HFFc6 (cell line): ENCODE data around the gene DNAH9. TPM values are rescaled to one million over a fixed set of nuclear protein-coding genes. Genes with fewer than 3 reads are reported as not detected.
"Not testable (repeated sequence)": the region's sequence is repeated elsewhere in the genome, so short reads cannot be mapped to it uniquely, and the experiment has no call there.

Experiments
- DNase-seq: peaks from one replicate; pipeline ENCODE4 v3.0.0-alpha.2; 2018
- H3K27ac Mint-ChIP-seq: 2 replicates; pipeline ENCODE4 v1.8.0; 2020; ENCODE audit warnings: mild to moderate bottlenecking, mixed read lengths
- H3K27me3 Mint-ChIP-seq: 2 replicates; pipeline ENCODE4 v1.8.0; 2021; ENCODE audit warnings: mild to moderate bottlenecking, moderate library complexity, mixed read lengths; ENCODE audit not compliant: insufficient read depth
- H3K36me3 Mint-ChIP-seq: 2 replicates; pipeline ENCODE4 v1.8.0; 2021; ENCODE audit warnings: low read depth, mixed read lengths
- H3K4me1 Mint-ChIP-seq: 2 replicates; pipeline ENCODE4 v1.8.0; 2020; ENCODE audit warnings: low read depth, mixed read lengths
- H3K4me3 Mint-ChIP-seq: 2 replicates; pipeline ENCODE4 v1.8.0; 2020; ENCODE audit warnings: mild to moderate bottlenecking, moderate library complexity, mixed read lengths
- H3K9me3 Mint-ChIP-seq: 2 replicates; pipeline ENCODE4 v1.8.0; 2020; ENCODE audit warnings: mild to moderate bottlenecking, mixed read lengths
- total RNA-seq, 6 experiments: library from RNA; stranded (reverse); fragmentation: NEBNext Ultra II Directional; extraction: Animal tissue kit (Norgen Biotek cat#: 25700); gene quantifications; 2 replicates in 1 of 6; 3 replicates in 5 of 6; pipeline ENCODE4 v1.2.3, GENCODE V29; 2021
- TF ChIP-seq, protein P1 (sequence below): fragments of 200-600 bp; sonication (generic); IDR thresholded peaks from 2 replicates; pipeline ENCODE4 v1.5.0; 2021; ENCODE audit warnings: antibody characterized with exemption, mild to moderate bottlenecking

Gene DNAH9
- total RNA-seq, 6 experiments from 2014 or later, result not detected

DNA sequence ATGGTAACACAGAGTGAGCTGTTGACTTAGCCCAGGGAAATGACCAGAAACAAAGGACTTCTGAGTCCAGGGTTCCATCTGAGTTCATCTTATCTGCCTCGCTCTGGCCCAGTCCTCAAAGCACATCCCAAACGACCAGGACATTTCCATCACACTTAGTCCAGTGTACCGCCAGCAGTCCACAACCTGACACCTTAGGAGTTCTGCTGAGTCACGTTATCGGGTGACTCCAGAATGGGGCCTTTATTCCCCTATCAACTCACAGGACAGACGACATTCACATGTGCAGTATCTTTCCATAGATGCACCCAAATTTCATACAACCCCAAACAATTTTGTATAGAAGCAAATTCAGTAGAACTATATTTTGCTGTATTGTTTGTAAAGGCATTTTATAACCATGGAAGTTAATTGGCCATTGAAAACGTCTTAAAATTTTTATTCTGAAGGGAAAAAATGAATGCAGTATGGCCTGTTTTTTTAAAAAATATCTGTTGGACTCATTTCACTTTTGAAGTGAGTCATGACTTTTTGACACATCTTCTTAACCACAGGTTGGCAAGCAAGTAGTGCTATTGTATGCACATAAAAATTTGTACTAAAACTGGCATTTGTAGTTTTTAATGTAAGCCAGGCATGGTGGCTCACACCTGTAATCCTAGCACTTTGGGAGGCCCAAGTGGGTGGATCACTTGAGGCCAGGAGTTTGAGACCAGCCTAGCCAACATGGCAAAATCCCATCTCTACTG lies 352.7 kb downstream of the DNAH9 start:
- Mint-ChIP-seq H3K27ac (no peak overlapping the region), H3K36me3 (peaks cover 10% of the 10 kb centered on the region), H3K9me3 (peaks cover 11% of the 10 kb centered on the region), H3K4me3 (no peak overlapping the region), H3K4me1 (peaks cover 10% of the 10 kb centered on the region), H3K27me3 (no peaks in the 10 kb centered on the region; the same call in 1 of the 2 replicates)
- DNase-seq, result no peak
- TF ChIP-seq, protein P1, sequence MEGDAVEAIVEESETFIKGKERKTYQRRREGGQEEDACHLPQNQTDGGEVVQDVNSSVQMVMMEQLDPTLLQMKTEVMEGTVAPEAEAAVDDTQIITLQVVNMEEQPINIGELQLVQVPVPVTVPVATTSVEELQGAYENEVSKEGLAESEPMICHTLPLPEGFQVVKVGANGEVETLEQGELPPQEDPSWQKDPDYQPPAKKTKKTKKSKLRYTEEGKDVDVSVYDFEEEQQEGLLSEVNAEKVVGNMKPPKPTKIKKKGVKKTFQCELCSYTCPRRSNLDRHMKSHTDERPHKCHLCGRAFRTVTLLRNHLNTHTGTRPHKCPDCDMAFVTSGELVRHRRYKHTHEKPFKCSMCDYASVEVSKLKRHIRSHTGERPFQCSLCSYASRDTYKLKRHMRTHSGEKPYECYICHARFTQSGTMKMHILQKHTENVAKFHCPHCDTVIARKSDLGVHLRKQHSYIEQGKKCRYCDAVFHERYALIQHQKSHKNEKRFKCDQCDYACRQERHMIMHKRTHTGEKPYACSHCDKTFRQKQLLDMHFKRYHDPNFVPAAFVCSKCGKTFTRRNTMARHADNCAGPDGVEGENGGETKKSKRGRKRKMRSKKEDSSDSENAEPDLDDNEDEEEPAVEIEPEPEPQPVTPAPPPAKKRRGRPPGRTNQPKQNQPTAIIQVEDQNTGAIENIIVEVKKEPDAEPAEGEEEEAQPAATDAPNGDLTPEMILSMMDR, result no peak

- H3K27ac Mint-ChIP-seq, result no peak overlapping the region
- no peak for DNase-seq
- no peak overlapping the region for H3K4me3 Mint-ChIP-seq
- H3K27me3 Mint-ChIP-seq, result no peaks in the 10 kb centered on the region; the same call in 1 of the 2 replicates
- TF ChIP-seq, protein P1, result no peak
- H3K9me3 Mint-ChIP-seq, result peaks cover 11% of the 10 kb centered on the region
- peaks cover 10% of the 10 kb centered on the region for H3K4me1 Mint-ChIP-seq
- H3K36me3 Mint-ChIP-seq, result peaks cover 10% of the 10 kb centered on the region
These were observed 354.3 kb downstream of the DNAH9 start for GRCh38 chr17:11952610-11953009.

DNA sequence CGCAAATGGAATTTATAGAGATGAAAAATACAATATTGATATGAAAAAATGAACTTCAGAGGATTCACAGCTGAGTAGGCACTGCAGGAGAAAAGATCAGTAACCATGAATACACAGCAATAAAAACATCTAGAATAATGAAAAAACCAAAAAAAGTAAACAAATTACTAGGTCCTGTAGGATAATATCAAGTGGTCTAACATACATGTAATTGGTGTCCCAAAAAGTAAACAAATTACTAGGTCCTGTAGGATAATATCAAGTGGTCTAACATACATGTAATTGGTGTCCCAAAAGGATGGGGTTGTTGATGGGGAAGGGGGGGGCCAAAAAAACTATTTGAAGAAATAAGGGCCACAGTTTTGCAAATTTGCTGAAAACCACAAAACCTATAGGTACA lies 355.7 kb downstream of the DNAH9 start:
- Mint-ChIP-seq H3K36me3 (peaks cover 10% of the 10 kb centered on the region), H3K4me1 (peaks cover 3% of the 10 kb centered on the region), H3K9me3 (peaks cover 11% of the 10 kb centered on the region), H3K27me3 (no peaks in the 10 kb centered on the region; the same call in 1 of the 2 replicates), H3K27ac (no peak overlapping the region), H3K4me3 (no peak overlapping the region)
- no peak for DNase-seq
- TF ChIP-seq, protein P1, result no peak

DNA sequence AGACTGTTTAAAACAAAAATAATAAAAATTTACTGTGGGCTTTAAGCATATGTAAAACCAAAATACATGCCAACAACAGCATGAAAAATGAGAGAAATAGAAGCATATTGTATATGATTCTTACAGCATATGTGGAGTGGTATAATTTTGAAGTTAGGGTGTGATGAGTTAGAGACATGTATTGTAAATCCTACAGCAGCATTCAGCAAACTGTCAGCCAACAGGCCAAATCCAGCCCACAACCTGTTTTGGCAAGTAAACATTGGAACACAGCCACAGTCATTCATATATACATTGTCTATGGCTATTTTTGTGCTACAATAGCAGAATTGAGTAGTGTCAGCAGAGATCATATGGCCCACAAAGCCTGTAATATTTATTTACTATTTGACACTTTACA lies 356.7 kb downstream of the DNAH9 start:
- TF ChIP-seq, protein P1, result no peak
- Mint-ChIP-seq H3K27ac (no peak overlapping the region), H3K36me3 (peaks cover 10% of the 10 kb centered on the region), H3K4me1 (no peaks in the 10 kb centered on the region), H3K27me3 (no peaks in the 10 kb centered on the region), H3K9me3 (peaks cover 11% of the 10 kb centered on the region), H3K4me3 (no peak overlapping the region)
- DNase-seq, result no peak

DNA sequence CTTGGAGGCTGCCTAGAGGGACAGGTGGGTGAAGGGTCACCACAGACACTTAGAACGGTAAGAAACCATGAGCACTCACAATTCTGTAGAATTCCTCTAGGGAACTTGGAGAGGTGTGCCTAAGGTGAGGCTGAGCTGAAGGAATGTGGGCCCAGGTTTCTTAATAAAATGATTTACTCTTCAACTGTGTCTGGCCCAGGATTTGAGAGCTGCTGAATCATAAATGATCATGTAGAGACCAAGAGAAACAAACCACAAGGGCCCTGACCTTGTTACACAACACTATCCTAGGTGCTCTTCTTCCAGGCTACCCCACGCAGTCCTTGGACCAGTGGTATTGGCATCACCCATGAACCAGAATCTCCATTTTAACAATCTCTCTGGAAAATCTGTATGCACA lies 371.3 kb downstream of the DNAH9 start:
- TF ChIP-seq, protein P1, result no peak
- no peak overlapping the region for H3K4me3 Mint-ChIP-seq
- DNase-seq, result no peak
- 0 out of 2 replicates have a peak, but pooled peaks cover 2% of the 10 kb centered on the region for H3K27me3 Mint-ChIP-seq
- H3K4me1 Mint-ChIP-seq, result no peaks in the 10 kb centered on the region
- peaks cover 9% of the 10 kb centered on the region; the same call in 1 of the 2 replicates for H3K9me3 Mint-ChIP-seq
- H3K27ac Mint-ChIP-seq, result no peak overlapping the region
- H3K36me3 Mint-ChIP-seq, result no peaks in the 10 kb centered on the region

DNA sequence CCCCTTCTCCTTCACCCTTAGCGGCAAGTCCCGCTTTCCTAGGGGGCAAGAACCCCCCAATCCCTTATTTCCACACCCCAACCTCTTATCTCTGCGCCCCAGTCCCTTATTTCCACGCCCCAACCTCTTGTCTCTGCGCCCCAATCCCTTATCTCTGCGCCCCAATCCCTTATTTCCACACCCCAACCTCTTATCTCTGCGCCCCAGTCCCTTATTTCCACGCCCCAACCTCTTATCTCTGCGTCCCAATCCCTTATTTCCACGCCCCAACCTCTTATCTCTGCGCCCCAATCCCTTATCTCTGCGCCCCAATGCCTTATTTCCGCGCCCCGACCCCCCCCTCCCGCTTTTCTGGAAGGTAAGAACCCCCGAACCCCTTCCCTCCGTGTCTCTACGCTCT lies 374.5 kb downstream of the DNAH9 start:
- H3K27ac Mint-ChIP-seq, H3K4me1 Mint-ChIP-seq, H3K4me3 Mint-ChIP-seq, H3K27me3 Mint-ChIP-seq, H3K9me3 Mint-ChIP-seq, H3K36me3 Mint-ChIP-seq, DNase-seq: not testable (repeated sequence)
